Mesothelial cell of epicardium (in vitro differentiated cells): ENCODE results near the gene ARHGAP21. TPM values are rescaled to one million over a fixed set of nuclear protein-coding genes. Genes with fewer than 3 reads are reported as not detected.

Source experiments
- DNase-seq, 2 experiments: peaks; one replicate each; pipeline ENCODE4 v3.0.0; 2021; ENCODE audit warnings: low spot score in 2 of 2; ENCODE audit not compliant: unreplicated experiment in 2 of 2
- H3K27ac Mint-ChIP-seq: 2 replicates; pipeline ENCODE4 v1.8.0; 2021; ENCODE audit warnings: mixed read lengths
- H3K27me3 Mint-ChIP-seq: 2 replicates; pipeline ENCODE4 v1.8.0; 2021; ENCODE audit warnings: low read depth, mixed read lengths
- H3K36me3 Mint-ChIP-seq: 2 replicates; pipeline ENCODE4 v1.8.0; 2021; ENCODE audit warnings: mixed read lengths
- H3K4me1 Mint-ChIP-seq: 2 replicates; pipeline ENCODE4 v1.8.0; 2021; ENCODE audit warnings: mixed read lengths
- H3K4me3 Mint-ChIP-seq: 2 replicates; pipeline ENCODE4 v1.8.0; 2021; ENCODE audit warnings: mild to moderate bottlenecking, moderate library complexity, mixed read lengths
- H3K9me3 Mint-ChIP-seq: 2 replicates; pipeline ENCODE4 v1.8.0; 2021; ENCODE audit warnings: mixed read lengths
- CTCF ChIP-seq: fragments of 200-600 bp; sonication (generic); IDR thresholded peaks from one replicate; pipeline ENCODE4 v1.5.0; 2021; ENCODE audit warnings: antibody characterized with exemption; ENCODE audit not compliant: unreplicated experiment
- total RNA-seq: library from RNA; stranded (reverse); gene quantifications from 3 replicates; pipeline ENCODE4 v1.2.1, GENCODE V29; 2021

ARHGAP21 gene
- total RNA-seq, 1 donor from 2014 or later, result 119 TPM

- TF ChIP-seq CTCF, result no peak
- peaks cover 75% of the 10 kb centered on the region for H3K36me3 Mint-ChIP-seq
- H3K9me3 Mint-ChIP-seq, result no peaks in the 10 kb centered on the region
- DNase-seq, result no peak
- no peak overlapping the region for H3K4me3 Mint-ChIP-seq
- H3K27ac Mint-ChIP-seq, result peak overlapping the region; percentile 2
- no peaks in the 10 kb centered on the region for H3K4me1 Mint-ChIP-seq
- H3K27me3 Mint-ChIP-seq, result no peaks in the 10 kb centered on the region
These were observed 181.1 kb downstream of the ARHGAP21 start for GRCh38 chr10:24542314-24543270.

- Mint-ChIP-seq H3K27me3 (no peaks in the 10 kb centered on the region), H3K27ac (no peak overlapping the region), H3K9me3 (no peaks in the 10 kb centered on the region), H3K4me3 (no peak overlapping the region), H3K4me1 (no peaks in the 10 kb centered on the region), H3K36me3 (peaks cover 78% of the 10 kb centered on the region)
- DNase-seq, result no peak
- no peak for TF ChIP-seq CTCF
These were observed 182.4 kb downstream of the ARHGAP21 start for GRCh38 chr10:24541239-24541753.

- no peaks in the 10 kb centered on the region for H3K9me3 Mint-ChIP-seq
- peaks cover 65% of the 10 kb centered on the region for H3K36me3 Mint-ChIP-seq
- no peak overlapping the region for H3K27ac Mint-ChIP-seq
- no peak overlapping the region for H3K4me3 Mint-ChIP-seq
- no peaks in the 10 kb centered on the region for H3K4me1 Mint-ChIP-seq
- H3K27me3 Mint-ChIP-seq, result no peaks in the 10 kb centered on the region
- no peak for DNase-seq
- no peak for TF ChIP-seq CTCF
These were observed 187.1 kb downstream of the ARHGAP21 start for GRCh38 chr10:24536636-24537035.

- Mint-ChIP-seq H3K4me3 (no peak overlapping the region), H3K27me3 (no peaks in the 10 kb centered on the region), H3K9me3 (no peaks in the 10 kb centered on the region), H3K27ac (no peak overlapping the region), H3K4me1 (no peaks in the 10 kb centered on the region), H3K36me3 (peaks cover 66% of the 10 kb centered on the region)
- TF ChIP-seq CTCF, result no peak
- no peak for DNase-seq
These were observed 189.7 kb downstream of the ARHGAP21 start for GRCh38 chr10:24533981-24534380.

Other genes with a start within 250 kb of the ARHGAP21 start
- gene PRTFDC1, start 228.7 kb upstream of the ARHGAP21 start, total RNA-seq, result 26.3 to 27.5 TPM (median 27.0 TPM) in 3 replicates